GM18505 (cell line): Measurements from ENCODE around the gene P4HA3.

ENCODE experiments used
- ATAC-seq: cut with Tn5 transposase; IDR thresholded peaks from one replicate; pipeline ENCODE4 v1.9.1; 2021; ENCODE audit not compliant: unreplicated experiment
- POLR2A ChIP-seq: IDR thresholded peaks from 4 replicates; pipeline ENCODE4 v1.6.1; 2011; ENCODE audit warnings: borderline replicate concordance; ENCODE audit not compliant: insufficient read depth, insufficient read length; ENCODE audit errors: extremely low read depth

P4HA3 gene

DNA sequence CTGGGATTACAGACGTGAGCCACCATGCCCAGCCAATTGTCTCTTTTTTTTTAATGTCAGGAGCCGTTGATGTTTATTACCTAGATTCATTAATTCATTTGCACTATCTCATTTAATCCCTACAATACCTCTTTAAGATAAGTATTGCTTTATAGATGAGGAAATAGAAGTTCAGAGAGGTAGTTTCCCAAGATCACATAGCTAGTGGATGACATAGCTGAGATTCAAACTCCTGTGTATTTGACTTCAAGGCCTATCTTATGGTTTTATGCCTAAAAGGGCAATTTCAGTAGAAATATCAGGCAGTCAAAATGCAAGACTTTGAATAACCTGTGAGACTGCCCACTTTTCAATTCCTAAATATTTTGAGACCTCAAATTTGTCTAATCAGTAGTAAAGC lies 73.9 kb downstream of the P4HA3 start:
- no peak for TF ChIP-seq POLR2A
- no peak for ATAC-seq

DNA sequence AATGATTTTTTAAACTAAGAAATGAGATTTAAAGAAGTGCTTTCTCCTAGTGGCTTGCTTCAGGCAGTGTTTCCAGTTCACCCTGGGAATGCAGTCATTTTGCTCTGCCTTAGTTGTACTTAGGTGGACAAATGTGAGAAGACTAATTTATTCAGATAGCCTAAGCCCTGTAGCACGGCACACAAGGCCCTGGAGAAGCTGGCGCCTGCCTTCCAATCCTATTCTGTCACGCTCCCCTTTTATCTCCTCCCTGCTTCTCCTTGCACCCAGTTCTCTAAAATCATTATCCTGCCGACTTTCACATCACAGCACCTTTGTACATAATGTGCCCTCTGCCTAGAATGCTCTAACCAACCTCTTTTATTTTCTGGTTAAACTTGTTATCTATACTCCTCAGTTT lies 76.3 kb downstream of the P4HA3 start:
- TF ChIP-seq POLR2A = no peak
- ATAC-seq = no peak

DNA sequence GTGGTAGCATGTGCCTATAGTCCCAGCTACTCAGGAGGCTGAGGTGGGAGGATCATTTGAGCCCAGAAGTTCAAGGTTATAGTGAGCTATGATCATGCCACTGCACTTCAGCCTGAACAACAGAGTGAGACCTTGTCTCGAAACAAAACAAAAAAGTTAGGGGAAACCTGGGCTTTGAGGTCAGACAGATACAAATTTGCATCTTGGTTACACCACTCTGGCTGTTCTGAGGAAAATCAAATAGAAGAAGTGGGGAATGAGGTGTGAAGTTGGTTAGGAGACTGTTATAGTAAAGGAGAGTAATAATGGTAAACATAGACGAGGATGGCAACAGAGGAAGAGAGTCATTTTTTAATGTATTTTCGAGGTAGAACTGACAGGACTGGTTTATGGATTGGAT lies 77.8 kb downstream of the P4HA3 start:
- ATAC-seq = no peak
- TF ChIP-seq POLR2A = no peak

DNA sequence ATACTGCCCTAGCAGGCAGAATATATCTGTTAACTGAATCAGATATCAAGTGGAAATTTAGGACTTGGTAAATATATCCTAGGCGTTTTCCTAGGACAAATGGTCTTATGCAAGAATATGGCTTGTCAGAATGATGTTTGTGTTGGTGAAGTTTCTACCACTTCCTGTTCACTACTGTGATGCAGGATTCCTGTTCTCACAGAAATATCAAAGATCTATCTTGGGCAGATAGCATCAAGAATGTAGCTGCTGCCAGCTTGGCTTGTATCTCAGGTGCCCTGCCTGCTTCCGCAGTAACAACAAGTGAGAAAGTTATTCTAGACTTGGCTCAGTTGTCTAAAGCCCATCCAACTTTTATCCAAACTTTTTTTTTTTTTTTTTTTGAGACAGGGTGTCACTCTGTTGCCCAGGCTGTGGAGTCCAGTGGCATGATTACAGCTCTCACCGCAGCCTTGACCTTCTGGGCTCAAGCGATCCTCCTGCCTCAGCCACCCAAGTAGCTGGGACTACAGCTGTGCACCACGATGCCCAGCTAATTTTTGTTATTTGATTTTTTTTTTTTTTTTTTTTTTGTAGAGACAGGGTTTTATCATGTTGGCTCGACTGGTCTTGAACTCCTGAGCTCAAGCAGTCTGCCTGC lies 79.0 kb downstream of the P4HA3 start:
- no peak for TF ChIP-seq POLR2A
- no peak for ATAC-seq

DNA sequence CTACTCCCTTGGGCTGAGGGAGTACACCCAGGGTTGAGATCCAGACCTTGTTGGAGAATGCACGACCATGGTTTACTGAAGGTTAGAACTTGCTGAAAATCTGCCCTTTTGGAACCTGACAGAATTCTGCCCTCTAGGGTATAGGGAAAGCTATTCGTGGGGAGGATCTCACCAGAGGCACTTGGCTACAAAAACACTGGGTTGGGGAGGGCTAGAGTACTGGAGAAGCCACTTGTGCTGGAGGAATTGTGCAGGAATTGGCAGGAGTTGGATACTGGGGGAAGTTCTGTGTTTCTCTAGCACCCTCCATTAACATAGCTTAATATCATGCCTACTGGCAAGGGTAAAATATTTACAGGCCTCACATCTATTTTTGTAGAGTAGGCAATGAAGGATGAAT lies 84.5 kb downstream of the P4HA3 start:
- ATAC-seq = no peak
- no peak for TF ChIP-seq POLR2A

DNA sequence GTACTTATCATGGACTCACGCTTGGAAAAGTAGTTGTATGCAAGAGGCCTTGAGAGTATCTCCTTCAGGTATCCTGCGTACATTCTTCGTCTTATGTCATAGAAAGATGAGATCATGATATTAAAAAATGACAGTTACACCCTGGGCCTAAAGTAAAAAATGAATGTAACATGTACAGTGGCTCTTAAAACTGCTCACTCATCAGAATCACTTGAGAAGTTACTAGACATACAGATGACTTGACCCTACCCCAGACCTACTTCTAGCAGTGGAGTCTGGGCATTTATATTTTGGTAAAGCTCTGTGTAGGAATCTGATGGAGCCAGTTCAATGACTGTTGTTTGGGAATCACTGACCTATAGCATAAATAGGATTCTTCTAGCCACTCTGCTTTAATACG lies 85.9 kb downstream of the P4HA3 start:
- TF ChIP-seq POLR2A = no peak
- no peak for ATAC-seq

DNA sequence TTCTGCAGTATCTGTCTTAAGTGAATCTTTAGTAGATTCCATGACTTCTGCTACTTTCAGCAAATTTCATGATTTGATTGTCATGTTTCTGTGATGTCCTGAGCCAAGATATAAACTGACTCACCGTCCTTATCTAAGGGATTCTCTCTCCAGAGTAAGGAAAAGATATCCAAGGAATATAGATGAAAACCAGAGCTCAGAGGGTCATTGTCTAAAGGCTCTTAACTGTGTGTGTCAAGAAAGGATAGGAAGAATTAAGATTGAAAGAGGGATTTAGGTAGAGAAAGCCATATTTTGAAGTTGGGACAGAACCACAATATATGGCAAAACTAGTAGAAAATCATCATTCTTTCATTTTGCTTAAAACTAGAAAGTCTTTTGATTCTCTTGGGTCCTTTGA lies 89.6 kb downstream of the P4HA3 start:
- no peak for TF ChIP-seq POLR2A
- no peak for ATAC-seq

DNA sequence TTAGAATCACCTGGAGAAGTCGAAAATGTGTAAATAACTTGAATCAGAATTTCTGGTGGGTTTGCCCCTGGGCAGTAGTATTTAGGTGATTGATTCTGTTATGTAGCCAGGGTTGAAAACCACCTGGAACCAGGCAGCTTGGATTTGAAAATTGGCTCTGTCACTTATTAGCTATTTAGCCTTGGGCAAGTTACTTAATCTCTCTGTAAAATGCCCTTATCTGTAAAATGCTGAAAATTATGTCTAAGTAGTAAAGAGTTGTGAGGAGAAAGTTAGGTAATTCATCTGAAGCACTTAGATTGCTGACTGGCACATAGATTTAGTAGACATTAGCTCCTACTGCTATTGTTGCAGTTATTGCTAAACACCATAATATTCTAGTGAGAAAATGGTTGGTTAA lies 91.1 kb downstream of the P4HA3 start:
- ATAC-seq = no peak
- no peak for TF ChIP-seq POLR2A
